Activated B cell treated with CpG ODN at 0.5 μM for 24 hours (primary cell): ENCODE results near the gene RGSL1. TPM values are rescaled to one million over a fixed set of nuclear protein-coding genes. Genes with fewer than 3 reads are reported as not detected.

Source experiments
- ATAC-seq: fragments of 200-7000 bp; cut with Tn5 transposase; one replicate; pipeline ENCODE4 v1.10.0; 2021; ENCODE audit warnings: low read depth, mild to moderate bottlenecking, moderate library complexity
- CTCF ChIA-PET: fragments of 350-600 bp; sonication (Branson Sonifier 250); formaldehyde crosslinking; loops from one replicate; lab custom pipeline; 2021; ENCODE audit warnings: antibody characterized with exemption; lab: Charles Lee
- POLR2A ChIA-PET: fragments of 350-600 bp; sonication (Branson Sonifier 250); formaldehyde crosslinking; loops from one replicate; lab custom pipeline; 2021; ENCODE audit warnings: antibody characterized with exemption; lab: Charles Lee
- DNase-seq: peaks from one replicate; pipeline ENCODE4 v3.0.0; 2022
- H3K27ac Mint-ChIP-seq: one replicate; pipeline ENCODE4 v1.8.0; 2020; ENCODE audit warnings: mixed read lengths
- H3K27me3 Mint-ChIP-seq: one replicate; pipeline ENCODE4 v1.8.0; 2021; ENCODE audit warnings: mixed read lengths
- H3K36me3 Mint-ChIP-seq: one replicate; pipeline ENCODE4 v1.8.0; 2021; ENCODE audit warnings: low read depth, mixed read lengths
- H3K4me1 Mint-ChIP-seq: one replicate; pipeline ENCODE4 v1.8.0; 2021; ENCODE audit warnings: mixed read lengths
- H3K4me3 Mint-ChIP-seq: one replicate; pipeline ENCODE4 v1.8.0; 2020; ENCODE audit warnings: mild to moderate bottlenecking, mixed read lengths
- H3K9me3 Mint-ChIP-seq: one replicate; pipeline ENCODE4 v1.8.0; 2020; ENCODE audit warnings: mixed read lengths
- CTCF ChIP-seq: fragments of 200-600 bp; IDR thresholded peaks from one replicate; pipeline ENCODE4 v1.8.0; 2022; ENCODE audit warnings: antibody characterized with exemption, mild to moderate bottlenecking
- intact Hi-C: fragments of 100-400 bp; cut with micrococcal nuclease; formaldehyde crosslinking; loops from one replicate; pipeline ENCODE4 v1.15.1; 2024
- total RNA-seq: library from RNA; stranded (reverse); gene quantifications from 2 replicates; pipeline ENCODE4 v1.2.3, GENCODE V29; 2022

Gene RGSL1
- total RNA-seq, 1 donor from 2014 or later = not detected

DNA sequence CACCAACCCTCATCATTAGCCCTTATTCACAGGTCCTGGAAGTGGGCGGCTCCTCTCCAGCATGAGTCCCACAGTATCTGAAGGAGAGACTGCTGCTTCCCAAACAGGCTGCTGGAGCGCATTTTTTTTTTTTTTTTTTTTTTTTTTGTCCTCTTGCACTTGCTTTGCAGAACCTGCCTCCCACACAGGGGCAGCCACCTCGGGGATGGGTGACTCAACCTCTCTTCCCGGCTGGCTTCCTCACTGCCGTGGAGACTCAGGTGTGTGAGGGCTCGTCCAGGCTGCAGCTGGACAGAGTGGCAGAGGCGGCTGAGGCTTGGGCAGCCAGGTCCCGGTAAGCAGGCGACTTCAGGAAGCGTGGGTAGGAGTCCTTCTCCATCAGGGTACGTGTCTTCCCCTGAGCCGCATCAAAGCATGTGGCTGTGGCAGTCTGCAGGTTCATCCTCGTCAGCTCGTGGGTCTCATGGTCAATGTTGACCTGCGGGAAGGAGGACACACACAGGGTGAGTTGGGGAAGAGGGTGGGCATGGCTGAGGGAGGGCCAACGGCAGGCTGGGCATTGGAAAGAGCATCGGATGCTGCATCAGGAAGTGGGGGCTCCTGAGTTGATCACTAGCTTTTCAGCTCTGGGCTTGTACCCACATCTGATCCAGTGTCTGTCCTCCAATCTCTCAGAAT lies 150.2 kb downstream of the RGSL1 start:
- ChIA-PET POLR2A (interaction anchor here (1.1 to 3.6 kb wide), 2 partner anchors 10 to 182 kb away, joined by 6 to 29 read pairs; no protein-coding TSS in a partner anchor), CTCF (interaction anchor here (0.6 to 16.1 kb wide), 12 partner anchors 11 to 240 kb away, joined by 3 to 562 read pairs (median 3); partner anchors contain the start of genes NPL and RNASEL)
- intact Hi-C loops = loop anchor here (5.0 kb wide), 1 partner anchor 77 kb away; no protein-coding TSS in a partner anchor
- Mint-ChIP-seq H3K4me1 (no peaks in the 10 kb centered on the region), H3K27me3 (no peaks in the 10 kb centered on the region), H3K9me3 (no peaks in the 10 kb centered on the region), H3K4me3 (no peak overlapping the region), H3K36me3 (peaks cover 9% of the 10 kb centered on the region), H3K27ac (no peak overlapping the region)
- ATAC-seq (no peak), DNase-seq (no peak)
- TF ChIP-seq CTCF = no peak

- ChIA-PET CTCF (interaction anchor here (0.6 to 16.1 kb wide), 18 partner anchors 10 to 239 kb away, joined by 3 to 562 read pairs (median 4); partner anchors contain the start of genes NPL and RNASEL), POLR2A (interaction anchor here (1.1 to 3.6 kb wide), 4 partner anchors 11 to 185 kb away, joined by 3 to 29 read pairs (median 6); no protein-coding TSS in a partner anchor)
- no peaks in the 10 kb centered on the region for H3K27me3 Mint-ChIP-seq
- DNase-seq = no peak
- no peaks in the 10 kb centered on the region for H3K4me1 Mint-ChIP-seq
- intact Hi-C loops = loop anchor here (1.0 to 5.0 kb wide), 3 partner anchors 76 to 183 kb away; no protein-coding TSS in a partner anchor
- H3K4me3 Mint-ChIP-seq = no peak overlapping the region
- ATAC-seq = no peak
- no peak overlapping the region for H3K27ac Mint-ChIP-seq
- no peaks in the 10 kb centered on the region for H3K9me3 Mint-ChIP-seq
- no peak for TF ChIP-seq CTCF
- H3K36me3 Mint-ChIP-seq = peaks cover 9% of the 10 kb centered on the region
Measured at GRCh38 chr1:182600745-182601415, 150.9 kb downstream of the RGSL1 start.

- Mint-ChIP-seq H3K4me1 (no peaks in the 10 kb centered on the region), H3K36me3 (peaks cover 9% of the 10 kb centered on the region), H3K27me3 (no peaks in the 10 kb centered on the region), H3K27ac (no peak overlapping the region), H3K9me3 (no peaks in the 10 kb centered on the region), H3K4me3 (no peak overlapping the region)
- ChIA-PET CTCF (interaction anchor here (0.8 to 16.1 kb wide), 16 partner anchors 9 to 239 kb away, joined by 3 to 562 read pairs (median 4); partner anchors contain the start of gene NPL), POLR2A (interaction anchor here (0.7 to 3.6 kb wide), 4 partner anchors 18 to 185 kb away, joined by 3 to 29 read pairs (median 4); no protein-coding TSS in a partner anchor)
- ATAC-seq (peak; percentile 22), DNase-seq (no peak)
- intact Hi-C loops = loop anchor here (1.0 to 5.0 kb wide), 3 partner anchors 76 to 183 kb away; no protein-coding TSS in a partner anchor
- TF ChIP-seq CTCF = no peak
Measured at GRCh38 chr1:182601416-182601786, 151.5 kb downstream of the RGSL1 start.

- no peak for ATAC-seq
- intact Hi-C loops = loop anchor here (1.0 to 5.0 kb wide), 3 partner anchors 75 to 182 kb away; no protein-coding TSS in a partner anchor
- CTCF ChIA-PET = interaction anchor here (0.8 to 16.1 kb wide), 10 partner anchors 9 to 210 kb away, joined by 3 to 562 read pairs (median 6); partner anchors contain the start of gene NPL
- no peak for DNase-seq
- Mint-ChIP-seq H3K9me3 (no peaks in the 10 kb centered on the region), H3K27me3 (no peaks in the 10 kb centered on the region), H3K27ac (no peak overlapping the region), H3K4me1 (peaks cover under 1% of the 10 kb centered on the region), H3K4me3 (no peak overlapping the region), H3K36me3 (peaks cover 9% of the 10 kb centered on the region)
- no peak for TF ChIP-seq CTCF
- POLR2A ChIA-PET = interaction anchor here (0.7 to 3.6 kb wide), 5 partner anchors 18 to 238 kb away, joined by 3 to 29 read pairs (median 4); partner anchors contain the start of gene DHX9
Measured at GRCh38 chr1:182601913-182602312, 152.0 kb downstream of the RGSL1 start.
